Measurements from ENCODE around the gene TRIM65.
A peak's percentile ranks its signal among the peaks of the same experiment; 100 is the strongest.

Gene TRIM65

DNA sequence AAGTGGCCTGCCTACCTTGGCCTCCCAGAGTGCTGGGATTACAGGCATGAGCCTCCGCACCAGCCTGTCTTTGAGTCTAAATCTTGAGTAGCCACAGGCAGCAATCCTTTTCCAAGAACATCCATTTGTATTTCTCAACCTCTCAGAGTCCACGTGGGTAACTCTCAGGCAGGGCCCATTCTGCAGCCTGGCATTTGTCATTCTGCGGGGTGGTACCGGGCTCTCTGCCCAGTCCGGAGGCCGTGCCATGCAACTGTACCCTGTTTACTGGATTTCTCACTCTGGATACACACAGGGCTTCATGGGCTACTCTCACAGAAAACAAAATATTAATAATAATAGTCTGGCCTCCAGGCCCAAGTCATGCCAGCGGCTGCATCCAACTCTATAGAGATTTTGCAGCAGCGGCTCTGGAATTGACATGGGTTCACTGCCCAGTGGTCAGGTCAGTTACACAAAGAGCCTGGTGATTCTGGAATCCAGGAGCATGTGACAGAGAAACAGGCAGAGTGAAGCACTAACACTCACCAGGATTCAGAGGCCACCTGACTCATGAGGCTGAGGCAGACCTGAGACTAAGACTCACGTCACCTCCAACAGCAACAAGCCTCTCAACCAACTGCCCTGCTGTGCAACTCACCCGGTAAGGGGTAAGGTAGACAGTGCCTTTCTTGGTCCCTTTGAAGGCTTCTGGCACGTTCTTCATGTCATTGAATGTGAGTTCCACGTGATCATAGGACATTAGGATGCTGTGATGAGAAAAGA lies 45.6 kb downstream of the TRIM65 start:
- DNase-seq = no peak

DNA sequence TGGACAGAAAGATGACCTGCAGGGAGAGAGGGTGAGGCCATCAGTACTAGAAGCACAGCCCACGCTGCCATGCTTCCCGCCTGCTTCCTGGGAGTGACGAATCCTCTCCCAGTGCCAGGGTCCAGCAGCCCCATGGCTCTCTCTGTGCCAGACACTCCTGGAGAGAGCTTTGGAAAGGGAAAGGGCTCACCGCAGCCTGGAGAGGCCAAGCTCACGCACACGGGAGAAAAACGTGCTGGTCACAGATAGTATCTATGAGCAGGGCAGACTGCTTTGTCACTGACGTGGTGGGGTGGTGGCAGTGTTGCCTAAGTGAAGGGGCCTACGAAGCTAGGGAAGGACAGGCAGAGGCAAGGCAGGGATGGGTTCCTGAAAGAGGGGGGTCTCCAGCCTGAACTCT lies 47.0 kb downstream of the TRIM65 start:
- no peak for DNase-seq

DNA sequence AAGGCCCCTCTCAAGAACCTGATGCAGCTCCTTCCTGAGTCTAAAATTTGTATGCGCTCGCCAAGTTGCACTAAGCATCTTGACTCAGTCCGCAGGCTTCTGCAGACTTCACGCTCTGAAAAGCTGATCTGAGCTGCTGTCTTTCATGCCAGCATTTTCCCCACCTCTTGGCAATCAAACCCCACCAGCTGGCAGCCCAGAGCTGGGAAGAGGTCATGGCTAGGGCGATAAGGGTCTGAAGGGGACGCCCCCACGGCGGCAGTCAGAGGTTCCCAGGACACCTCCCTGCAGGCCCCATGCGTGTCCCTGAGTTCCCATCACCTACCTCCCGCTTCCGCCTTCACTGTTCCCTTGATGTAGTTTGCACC lies 47.5 kb downstream of the TRIM65 start:
- no peak for DNase-seq

DNA sequence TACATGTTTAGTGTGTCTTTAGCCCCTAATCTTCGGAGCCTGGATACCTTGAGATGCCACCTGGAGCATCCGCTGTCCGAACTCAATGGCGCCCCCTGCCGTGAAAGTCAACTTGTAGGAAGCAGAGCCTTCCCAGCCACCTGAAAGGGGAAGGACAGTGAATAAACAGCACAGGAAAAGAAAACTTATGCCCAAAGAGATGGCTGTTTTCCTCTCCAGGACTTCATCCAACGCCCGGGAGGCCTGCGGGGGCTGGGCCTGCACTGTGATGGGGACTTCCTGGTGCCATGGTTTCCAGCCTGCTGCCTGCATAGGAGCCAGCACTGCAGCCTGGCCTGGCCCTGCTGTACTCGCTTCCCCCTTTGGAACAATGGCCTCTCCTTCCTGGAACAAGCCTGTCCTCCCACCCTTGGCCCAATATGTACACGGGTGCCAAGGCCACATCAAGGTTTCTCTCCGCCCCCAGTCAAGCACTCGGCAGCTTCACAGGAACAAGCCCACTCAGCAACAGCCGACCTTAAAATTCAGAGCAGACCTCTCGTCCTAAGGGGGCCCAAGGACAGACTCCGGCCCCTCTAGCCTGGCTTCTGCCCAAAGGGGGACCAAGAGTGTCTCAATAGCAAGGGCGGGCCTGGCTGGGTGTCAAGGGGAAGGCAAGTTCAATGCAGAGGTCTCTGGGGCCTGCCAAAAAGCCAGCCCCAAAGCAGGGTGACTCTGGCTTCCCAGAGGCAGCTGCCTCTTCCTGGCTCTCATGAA lies 48.0 kb downstream of the TRIM65 start:
- DNase-seq = peak; percentile 92

DNA sequence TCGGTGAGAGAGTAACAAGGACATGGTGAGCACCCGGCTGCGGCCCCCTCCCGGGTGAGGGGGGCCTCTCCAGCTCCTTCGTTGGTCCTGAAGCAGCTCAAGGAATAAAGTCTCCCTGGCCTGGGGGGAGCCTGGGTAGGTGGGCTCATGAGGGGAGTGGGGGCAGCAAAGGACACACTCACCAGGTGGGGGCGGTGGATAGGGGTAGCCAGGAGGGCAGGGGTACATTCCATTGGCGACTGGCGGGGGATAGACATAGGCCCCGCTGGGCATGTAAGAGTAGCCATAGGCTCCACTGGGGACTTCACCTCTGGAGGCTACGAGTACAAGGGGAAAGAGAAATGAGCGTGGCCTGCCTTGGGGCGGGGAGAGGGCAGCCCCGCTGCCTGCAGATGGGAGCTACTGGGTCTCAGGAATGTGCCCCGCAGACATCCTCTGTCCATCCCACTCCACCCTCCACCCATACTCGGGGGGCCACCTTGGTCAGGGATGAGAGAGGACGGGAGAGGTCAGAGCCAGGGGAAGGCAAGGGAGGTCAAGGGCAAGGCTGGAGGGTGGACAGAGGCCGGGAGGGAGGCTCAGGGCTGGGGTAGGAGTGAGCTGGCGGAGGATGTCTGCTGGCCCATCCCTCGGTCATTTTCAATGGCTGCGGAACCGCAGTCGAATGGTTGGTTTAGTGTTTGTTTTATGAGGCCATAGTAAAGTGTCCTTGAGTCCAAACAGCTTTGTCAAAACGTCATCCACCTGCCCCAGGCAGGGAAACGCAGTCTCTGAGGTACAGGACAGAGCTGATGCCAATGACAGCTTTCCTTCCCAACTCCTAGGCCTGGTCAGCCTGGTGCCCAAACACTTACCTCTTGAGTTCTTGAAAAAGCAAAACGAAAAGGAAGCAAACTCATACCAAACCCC lies 48.9 kb downstream of the TRIM65 start:
- DNase-seq = no peak

DNA sequence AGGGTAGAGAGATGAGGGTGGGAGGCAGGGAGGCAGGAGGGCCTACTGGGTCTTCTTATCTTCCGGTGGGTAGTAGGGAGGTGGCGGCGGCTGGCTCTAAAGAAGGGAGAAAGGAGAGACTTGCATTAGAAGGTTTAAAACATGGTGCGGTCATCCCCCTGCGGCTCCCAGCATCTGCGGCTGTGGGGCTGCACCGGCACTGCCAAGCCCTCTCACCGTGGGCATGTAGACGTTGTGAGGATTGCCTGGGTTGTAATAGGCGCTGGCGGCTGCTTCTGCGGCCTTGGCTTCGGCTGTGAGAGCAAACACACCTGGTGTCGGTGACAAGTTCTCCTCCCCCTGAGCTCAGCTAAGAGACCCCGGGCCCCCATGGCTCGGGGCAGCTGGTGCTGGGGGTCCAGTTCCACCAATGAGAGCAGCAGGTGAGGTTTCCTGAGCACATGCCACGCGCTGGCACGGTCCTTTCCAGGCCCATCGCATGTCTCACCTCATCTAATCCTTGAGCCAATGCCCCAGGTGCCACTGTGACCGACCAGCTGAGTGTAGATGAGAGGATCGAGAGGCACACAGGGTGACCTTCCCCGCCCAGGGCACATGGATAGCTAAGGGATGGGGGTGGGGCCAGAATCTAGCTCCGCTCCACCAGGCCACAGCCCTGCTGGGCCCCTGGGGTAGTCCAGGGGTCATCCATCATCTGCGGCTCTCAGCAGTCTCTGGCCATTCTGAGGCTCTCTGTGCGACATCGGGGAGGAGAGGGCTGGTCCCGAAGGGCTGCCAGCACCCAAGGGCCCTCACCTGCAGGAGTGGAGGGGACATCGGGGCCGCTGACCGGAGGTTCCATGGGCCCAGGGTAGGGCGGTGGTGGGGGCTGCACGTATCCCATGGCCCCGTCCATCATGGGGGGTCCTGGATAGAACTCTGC lies 49.8 kb downstream of the TRIM65 start:
- DNase-seq = no peak

DNA sequence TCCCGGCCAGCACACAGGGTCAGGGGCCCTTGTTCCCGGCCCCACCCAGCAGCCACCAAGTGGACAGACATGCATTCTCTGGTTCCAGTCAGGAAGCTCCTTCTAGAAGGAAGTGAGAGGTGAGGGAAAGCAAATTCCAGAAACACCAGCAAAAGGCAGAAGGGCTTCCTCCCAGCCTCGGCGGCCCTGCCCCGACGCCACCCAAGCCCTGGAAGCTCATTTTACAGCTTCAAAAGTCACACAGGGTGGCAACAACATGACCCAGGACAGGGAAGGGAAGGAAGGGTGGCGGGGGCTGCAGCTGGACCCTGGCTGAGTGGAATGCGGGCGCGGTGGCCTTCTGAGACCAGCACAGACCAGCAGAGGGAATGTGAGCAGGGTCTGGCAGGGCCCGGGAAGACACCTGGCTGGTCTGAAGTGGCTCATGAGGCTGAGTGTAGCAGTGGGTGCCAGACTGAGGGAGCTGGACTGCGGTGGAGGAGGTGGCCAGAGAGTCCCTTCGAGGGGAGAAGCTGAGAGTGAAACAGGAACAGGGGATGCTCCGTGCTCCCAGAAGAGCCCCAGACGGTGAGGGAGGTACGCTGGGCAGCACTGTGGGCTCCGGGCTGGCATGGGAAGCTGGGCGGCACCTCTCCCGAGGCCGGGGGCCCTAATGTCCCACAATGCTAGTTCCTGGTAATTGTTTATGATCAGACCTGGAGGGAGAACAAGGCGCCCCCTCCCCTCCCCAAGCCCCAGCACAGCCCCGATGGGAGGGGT lies 50.6 kb downstream of the TRIM65 start:
- no peak for DNase-seq

DNA sequence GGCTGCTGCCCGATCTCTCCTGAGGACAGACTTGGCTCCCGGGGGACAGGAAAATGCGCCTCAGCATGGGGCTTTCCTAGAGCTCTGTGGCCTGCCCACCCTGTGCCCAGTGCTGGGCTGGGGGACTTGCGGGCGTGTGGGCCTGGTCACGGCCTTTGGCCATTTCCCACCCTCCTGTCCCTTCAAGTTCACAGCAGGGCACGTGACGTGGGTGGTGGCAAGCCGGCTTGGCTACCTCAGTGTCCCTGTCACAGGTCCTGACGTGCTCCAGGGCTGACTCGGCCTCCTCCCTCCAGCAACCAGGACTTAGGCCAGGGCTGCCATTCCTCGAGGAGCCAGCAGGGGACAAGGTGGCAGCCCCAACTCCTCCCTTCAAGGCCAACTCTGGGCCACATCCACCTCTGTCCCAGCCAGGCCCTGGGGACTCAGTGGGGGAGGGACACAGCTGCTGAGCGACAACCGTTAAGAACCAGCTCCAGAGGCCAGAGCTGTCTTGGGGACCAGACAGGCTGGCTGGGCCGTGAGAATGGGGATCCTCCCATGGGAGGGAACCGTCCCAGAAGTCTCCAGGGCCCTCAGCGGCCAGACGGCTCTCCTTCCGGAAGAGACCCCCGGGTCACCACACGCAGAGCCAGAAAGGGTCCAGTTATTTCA lies 51.6 kb downstream of the TRIM65 start:
- peak; percentile 82 for DNase-seq

DNA sequence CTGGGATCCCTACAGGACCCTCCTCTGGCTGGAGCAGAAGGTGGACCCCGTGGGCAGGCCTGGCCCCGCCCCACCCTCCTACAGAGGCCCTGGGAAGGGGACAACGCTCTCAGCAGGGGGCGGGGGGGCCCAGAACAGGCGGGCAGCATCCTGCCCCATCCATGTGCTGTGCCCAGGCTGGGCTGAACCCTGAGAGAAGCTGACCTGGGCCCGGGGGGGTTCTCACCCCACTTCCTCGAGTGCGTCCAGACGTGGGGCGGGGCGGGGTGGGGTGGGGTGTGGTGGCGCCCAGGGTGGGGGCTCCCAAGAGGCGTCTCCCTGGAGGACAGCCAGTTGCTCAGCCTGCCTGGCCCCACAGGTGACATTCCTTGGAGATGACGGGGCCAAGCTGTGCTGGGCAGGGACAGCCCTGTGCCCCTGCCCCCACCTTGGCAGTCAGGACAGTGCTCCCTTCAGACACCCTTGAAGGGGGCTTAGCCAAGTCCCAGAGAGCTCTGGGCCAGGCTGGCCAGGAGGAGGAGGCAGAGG lies 52.2 kb downstream of the TRIM65 start:
- no peak for DNase-seq

DNA sequence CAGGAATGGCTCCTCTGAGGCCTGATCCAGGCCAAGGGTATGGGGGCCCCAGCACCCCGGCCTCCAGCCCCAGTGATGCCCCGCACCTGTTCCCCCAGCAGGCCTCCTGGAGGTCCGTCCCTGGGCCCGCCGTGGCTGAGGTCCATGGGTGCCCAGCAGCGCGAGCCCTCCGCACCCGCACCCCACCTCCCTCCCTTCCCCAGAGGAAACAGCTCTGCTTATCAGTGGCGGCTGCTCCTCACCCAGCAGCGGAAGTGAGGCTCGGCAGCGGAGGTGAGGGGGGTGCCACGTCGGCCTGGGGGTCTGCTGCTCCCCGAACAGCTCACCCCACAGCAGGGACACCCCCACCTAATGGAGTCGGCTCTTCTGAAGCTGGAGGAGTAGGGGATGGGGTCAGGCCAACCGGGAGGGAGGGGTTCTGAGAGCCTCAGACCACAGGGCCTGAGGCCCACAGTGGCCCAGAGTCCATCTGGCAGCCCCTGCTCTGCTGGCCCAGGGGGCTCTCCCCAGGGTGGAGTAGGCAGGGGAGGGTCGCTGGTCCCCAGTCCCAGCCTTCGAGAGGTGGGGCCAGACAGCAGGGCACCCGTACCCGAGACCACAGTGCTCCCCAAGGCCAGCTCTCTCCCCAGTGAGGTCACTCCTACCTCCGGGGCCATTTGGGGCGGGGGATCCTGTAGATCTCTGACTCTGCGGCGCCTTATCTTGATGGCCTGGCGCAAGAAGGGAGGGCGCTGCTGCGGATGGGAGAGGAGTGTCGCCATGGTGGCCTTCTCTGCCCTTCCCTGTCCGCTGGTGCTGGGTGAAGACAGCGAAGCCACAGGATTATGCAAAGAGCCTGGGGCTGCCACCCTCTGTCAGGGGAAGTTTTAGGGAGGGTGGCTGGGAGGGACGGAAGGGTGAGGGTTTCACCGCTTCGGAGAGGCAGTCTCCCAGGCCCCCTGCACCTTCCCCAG lies 52.9 kb downstream of the TRIM65 start, which contains the start of gene UNC13D:
Gene UNC13D (minus strand): TSS at position 828 of the 953 bp plus-strand sequence. CDS start 67 bp downstream, at position 761.
- peak; percentile 85 for DNase-seq

DNA sequence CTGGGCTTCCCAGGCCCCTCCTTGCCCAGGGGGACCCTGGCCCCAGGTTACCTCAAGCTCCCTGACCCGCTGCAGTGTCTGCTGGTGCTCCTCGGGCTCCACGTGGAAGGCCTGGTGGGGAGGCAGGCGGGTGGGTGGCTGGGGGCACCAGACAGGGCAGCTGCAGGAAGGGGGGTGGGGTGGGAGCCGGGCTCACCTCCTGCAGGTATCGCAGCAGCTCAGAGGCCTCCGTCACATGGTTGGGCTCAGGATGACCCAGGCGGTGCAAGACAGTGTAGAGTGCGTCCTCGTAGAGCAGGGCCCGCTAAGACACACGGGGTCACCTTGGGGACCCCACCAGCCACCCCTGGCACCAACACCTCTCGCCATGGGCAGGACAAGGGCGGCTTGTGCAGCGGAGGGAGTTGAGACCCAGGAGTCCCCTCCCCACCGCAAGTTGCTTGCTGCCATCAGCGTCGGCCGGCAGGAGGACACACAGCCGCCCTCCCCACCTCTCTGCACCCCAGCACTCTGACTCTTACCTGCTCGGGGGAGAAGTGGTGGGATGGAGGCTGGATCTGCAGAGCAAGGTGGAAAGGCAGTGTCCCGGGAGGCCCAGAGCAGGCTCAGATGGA lies 53.7 kb downstream of the TRIM65 start:
- no peak for DNase-seq

DNA sequence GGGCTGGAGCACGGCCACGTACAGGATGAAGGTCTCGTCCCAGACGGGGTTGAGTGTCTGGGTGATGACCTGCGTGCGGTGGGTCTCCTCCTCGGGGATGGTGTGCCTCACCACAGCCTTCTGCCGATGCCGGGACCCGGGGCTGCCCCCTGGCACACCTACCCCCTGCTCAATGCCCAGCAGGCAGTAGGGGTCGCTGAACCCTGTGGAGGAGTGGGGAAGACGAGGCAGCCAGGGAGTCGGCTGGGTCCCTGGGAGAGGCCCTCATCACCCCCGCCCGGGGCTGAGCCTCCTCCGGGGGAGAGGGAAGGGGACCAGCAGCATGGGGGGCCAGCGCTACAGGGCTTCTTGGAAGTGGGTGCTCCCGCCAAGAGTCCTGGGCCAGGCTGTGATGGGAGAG lies 54.3 kb downstream of the TRIM65 start:
- DNase-seq = no peak

DNA sequence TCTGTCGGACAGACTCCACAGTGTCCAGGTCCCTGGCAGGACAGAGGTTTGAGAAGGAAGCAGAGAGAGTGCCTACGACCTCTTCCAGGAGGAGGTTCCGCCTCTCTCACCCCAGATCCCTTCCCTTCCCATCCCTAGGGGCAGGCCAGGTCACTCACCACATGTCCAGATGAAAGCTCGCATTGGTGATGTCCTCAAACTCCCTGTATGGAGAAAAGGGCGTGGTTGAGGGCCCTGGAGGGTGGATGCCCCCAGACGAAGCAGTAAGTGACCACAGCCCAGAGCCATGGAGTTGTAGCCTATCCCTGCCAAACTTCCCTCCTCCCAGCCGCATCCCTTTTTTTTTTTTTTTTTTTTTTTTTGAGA lies 56.0 kb downstream of the TRIM65 start:
- DNase-seq = no peak

DNA sequence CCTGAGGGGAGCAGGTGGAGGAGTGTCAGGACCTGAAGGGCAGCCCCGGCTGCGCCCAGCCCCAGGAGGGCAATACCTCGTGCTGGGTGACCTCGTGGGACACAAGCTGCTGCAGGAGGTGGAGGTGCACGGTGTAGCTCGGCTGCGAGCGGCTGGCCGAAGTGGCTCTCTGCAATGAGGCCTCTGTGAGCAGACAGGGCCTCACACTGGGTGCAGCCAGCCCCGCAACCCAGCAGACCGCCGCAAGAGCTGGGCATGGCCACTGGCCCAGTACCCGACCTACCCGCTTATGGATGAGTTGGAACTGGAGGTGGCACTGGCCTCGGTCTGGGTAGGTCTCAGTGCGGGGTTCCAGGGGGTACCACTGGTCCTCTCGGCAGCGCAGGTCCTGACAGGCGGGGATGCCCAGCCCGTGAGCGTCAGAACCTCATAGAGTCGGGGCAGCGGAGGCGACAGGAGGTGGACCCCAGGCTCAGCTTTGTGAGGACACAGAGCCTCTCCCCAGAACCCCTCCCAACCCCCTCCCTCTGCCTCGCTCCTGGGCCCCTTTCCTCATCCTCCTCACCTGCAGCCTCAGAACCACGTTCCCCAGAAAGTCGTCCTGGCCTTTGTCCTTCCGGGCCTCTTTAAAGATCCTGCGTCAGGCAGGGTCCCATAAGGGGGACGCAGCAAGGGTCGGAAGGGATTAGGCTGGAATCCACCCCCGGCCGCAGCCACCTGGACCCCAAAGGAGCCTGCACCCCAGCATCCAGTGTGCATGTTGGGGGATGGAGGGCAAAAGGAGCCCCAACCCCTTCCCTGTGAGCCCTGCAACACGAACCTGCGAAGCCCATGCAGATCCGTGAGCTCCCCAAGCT lies 56.6 kb downstream of the TRIM65 start:
- no peak for DNase-seq
